ENCODE data around the gene SERPINF2.
"Not testable (repeated sequence)": the region's sequence is repeated elsewhere in the genome, so short reads cannot be mapped to it uniquely, and the experiment has no call there.

SERPINF2 gene

DNA sequence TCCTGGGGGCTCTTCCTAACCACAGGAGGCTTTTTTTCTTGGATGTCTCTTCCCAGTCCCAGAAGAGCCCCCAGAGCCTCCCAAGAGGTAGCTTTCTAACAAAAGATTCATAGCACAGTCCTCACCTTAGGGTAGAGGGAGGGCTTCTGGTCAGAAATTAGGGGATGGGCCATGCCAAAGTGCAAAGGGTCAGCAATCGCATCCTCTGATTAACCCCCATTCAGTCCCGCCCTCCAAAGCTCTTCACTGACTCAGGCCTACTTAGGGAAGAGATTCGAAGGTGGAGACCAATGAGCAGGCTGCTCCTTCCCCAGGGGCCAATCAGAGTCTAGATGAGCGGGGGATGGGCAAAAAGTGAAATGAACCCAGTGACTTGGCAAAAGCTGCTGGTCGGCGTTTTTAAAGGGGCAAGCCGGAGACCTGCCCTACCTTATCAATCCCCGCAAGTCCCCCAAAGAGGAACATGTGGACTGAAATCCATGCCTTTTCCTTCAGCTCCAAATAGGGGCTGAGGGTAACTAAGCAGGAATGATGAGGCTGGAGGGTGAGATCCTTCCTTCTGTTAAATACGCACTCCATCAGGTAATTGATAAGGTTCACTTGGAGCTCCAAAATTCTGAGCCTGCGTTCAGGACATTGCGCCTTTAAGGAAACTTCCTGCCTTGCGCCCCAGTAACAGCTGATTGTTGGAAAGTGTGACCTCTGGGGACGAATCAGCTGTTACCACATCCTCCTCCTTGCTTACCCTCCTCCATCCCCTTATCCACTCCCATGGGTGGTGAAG is 25.6 kb upstream of the SERPINF2 start:
- peak; percentile 83 to 92 for DNase-seq

DNA sequence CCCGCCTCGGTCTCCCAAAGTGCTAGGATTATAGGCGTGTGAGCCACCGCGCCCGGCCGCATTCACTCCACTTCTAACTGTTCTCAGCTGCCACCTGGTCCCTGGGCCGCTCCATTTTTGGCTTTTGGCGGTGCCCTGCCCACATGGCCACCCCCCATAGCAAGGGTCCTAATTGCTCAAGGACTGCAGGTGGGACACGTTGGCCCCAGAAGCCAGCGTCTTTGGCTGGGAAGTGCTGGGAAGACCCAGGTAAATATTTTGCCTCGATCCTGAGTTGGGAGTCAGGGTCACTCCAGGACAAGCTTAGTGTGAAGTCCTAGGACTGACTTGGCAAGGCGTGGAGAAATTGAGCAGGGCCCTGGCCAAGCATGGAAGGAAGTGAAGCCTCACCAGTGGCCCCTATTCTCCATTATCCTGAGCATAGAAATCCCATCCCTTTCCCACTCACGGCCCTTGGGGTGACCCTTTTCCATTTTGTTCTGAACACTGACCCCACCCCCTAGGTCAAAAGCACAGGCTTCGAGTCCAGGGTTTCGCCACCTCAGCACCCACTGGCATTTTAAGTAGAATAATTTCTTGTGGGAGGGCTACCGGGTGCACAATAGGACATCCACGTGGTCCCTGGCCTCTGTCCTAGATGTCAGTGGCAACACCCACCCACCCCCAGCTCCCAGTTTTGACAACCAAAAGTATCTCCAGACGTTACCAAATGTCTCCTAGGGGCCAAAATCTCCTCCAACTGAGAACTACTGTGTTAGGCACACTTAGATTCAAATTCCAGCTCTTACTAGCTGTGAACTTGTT is 24.1 kb upstream of the SERPINF2 start:
- no peak for DNase-seq

DNA sequence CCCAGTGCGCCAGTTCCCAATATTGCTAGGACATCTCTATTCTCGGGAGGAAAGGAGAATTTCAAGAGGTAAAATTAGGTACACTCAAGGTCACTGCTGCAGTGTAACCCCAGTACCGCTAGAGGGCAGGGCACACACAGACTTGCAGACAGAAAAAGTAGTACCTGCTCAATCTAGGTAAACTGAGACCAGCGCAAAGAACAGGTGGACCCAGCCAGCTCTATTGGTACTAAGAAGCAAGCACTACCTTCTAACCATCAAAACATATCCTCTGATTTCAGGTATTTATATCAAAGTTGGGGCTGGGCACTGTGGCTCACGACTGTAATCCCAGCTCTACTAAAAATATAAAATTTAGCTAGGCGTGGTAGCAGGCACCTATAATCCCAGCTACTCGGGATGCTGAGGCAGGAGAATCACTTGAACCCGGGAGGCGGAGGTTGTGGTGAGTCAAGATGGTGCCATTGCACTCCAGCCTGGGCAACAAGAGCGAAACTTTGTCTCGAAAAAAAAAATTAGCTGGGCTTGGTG is 21.8 kb upstream of the SERPINF2 start:
- peak; percentile 6 to 45 for DNase-seq

DNA sequence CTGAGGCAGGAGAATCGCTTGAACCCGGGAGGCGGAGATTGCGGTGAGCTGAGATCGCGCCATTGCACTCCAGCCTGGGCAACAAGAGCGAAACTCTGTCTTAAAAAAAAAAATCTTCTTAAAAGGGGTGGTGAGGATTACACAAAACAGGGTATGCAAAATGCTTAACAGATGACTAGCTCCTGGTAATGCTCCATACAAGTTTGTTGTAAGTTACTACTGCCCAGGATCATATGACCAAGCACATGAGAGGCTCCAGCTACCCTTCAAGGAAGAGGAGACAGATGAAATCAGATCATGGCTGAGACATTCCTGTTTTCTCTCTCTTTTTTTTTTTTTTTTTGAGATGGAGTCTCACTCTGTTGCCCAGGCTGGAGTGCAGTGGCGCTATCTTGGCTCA is 20.6 kb upstream of the SERPINF2 start:
- DNase-seq: not testable (repeated sequence)

DNA sequence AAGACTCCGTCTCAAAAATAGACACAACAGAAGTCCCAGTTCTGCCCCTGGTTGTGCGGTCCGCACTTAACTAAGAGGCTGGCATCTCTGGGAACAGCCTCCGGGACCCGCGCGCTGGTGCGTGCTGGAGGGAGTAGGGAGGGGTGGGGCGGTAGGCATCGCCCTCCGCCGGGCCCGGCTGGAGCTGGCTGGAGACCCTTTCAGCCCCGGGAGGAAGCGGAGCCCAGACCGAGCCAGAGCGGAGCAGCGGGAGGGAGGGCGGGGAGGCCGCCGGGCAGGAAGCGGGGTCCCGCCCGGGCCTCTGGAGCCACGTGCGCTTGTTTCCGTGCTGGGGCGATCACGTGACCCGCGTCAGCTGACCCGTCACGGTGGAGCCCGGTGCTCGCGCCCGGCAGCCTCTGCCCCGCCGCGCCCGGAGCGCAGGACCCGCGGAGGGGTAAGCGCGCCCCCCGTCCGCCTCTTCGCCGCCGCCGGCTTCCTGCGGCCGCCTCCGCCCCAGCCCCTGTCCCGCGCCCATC is 18.3 kb upstream of the SERPINF2 start, which contains the start of gene WDR81:
TSS of gene WDR81 (plus strand) at position 354 of the 518 bp plus-strand sequence. CDS start 256 bp downstream, outside the sequence.
- DNase-seq: peak; percentile 66 to 68

DNA sequence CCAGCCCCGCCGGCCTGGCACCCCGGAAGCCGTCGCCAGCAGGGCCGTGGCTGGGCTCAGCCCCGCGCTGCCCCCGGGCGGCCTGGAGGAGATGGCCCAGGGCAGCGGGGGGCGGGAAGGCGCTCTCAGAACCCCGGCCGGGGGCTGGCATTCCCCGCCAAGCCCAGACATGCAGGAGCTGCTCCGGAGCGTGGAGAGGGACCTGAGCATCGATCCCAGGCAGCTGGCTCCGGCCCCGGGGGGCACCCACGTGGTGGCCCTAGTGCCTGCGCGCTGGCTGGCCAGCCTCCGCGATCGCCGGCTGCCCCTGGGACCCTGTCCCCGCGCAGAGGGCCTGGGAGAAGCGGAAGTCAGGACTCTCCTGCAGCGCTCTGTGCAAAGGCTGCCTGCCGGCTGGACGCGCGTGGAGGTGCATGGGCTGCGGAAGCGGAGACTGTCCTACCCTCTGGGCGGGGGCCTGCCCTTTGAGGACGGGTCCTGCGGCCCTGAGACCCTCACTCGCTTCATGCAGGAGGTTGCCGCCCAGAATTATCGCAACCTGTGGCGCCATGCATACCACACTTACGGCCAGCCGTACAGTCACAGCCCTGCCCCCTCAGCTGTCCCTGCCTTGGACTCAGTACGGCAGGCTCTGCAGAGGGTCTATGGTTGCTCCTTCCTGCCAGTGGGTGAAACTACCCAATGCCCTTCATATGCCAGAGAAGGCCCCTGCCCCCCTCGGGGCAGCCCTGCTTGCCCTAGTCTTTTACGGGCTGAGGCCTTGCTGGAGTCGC is 17.6 kb upstream of the SERPINF2 start:
- DNase-seq: peak in 1 of 2 experiments; percentile 38

DNA sequence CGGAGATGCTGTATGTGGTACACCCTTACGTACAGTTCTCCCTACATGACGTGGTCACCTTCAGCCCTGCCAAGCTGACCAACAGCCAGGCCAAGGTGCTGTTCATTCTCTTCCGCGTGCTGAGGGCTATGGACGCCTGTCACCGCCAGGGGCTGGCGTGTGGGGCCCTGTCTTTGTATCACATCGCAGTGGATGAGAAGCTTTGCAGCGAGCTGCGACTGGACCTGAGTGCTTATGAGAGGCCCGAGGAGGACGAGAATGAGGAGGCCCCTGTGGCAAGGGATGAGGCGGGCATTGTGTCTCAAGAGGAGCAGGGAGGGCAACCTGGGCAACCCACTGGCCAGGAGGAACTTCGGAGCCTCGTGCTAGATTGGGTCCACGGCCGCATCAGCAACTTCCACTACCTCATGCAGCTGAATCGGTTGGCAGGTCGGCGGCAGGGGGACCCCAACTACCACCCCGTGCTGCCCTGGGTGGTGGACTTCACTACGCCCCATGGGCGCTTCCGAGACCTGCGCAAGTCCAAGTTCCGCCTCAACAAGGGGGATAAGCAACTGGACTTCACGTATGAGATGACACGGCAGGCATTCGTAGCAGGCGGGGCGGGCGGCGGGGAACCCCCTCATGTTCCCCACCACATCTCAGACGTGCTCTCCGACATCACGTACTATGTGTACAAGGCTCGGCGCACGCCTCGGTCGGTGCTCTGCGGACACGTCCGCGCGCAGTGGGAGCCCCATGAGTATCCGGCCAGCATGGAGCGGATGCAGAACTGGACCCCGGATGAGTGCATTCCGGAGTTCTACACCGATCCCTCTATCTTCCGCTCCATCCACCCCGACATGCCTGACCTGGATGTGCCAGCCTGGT is 16.8 kb upstream of the SERPINF2 start:
- no peak for DNase-seq

DNA sequence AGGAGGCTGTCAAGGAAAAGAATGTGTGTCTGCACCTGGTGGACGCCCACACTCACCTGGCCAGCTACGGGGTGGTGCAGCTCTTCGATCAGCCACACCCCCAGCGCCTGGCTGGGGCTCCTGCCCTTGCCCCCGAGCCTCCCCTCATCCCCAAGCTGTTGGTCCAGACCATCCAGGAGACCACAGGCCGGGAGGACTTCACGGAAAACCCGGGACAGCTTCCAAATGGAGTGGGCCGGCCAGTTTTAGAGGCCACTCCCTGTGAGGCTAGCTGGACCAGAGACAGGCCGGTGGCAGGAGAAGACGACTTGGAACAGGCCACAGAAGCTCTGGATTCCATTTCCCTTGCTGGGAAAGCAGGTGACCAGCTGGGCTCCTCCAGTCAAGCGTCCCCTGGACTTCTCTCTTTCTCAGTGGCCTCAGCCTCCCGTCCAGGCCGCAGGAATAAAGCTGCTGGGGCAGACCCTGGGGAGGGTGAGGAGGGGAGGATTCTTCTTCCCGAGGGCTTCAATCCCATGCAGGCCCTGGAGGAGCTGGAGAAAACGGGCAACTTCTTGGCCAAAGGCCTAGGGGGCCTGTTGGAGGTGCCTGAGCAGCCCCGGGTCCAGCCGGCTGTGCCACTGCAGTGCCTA is 15.9 kb upstream of the SERPINF2 start:
- DNase-seq: no peak

DNA sequence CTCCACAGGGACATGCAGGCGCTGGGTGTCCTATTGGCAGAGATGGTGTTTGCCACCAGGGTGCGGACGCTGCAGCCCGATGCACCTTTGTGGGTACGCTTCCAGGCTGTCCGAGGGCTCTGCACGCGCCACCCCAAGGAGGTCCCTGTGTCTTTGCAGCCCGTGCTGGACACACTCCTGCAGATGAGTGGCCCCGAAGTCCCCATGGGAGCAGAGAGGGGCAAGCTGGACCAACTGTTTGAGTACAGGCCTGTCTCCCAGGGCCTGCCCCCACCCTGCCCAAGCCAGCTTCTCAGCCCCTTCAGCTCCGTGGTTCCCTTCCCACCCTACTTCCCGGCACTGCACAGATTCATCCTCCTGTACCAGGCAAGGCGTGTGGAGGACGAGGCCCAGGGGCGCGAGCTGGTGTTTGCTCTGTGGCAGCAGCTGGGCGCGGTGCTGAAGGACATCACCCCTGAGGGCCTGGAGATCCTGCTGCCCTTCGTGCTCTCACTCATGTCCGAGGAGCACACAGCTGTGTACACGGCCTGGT is 15.3 kb upstream of the SERPINF2 start:
- DNase-seq: no peak

DNA sequence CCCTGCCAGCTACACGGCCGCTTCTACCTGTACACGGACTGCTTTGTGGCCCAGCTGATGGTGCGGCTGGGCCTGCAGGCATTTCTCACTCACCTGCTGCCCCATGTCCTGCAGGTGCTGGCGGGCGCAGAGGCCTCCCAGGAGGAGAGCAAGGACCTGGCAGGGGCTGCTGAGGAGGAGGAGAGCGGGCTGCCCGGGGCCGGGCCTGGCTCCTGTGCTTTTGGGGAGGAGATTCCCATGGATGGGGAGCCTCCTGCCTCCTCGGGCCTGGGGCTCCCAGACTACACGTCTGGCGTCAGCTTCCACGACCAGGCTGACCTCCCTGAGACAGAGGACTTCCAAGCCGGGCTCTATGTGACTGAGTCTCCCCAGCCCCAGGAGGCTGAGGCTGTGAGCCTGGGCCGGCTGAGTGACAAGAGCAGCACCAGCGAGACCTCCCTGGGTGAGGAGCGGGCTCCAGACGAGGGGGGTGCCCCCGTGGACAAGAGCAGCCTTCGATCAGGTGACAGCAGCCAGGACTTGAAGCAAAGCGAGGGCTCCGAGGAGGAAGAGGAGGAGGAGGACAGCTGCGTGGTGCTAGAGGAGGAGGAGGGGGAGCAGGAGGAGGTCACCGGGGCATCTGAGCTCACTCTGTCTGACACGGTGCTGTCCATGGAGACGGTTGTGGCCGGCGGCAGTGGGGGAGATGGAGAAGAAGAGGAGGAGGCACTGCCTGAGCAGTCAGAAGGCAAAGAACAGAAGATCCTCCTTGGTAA is 14.6 kb upstream of the SERPINF2 start:
- no peak for DNase-seq

DNA sequence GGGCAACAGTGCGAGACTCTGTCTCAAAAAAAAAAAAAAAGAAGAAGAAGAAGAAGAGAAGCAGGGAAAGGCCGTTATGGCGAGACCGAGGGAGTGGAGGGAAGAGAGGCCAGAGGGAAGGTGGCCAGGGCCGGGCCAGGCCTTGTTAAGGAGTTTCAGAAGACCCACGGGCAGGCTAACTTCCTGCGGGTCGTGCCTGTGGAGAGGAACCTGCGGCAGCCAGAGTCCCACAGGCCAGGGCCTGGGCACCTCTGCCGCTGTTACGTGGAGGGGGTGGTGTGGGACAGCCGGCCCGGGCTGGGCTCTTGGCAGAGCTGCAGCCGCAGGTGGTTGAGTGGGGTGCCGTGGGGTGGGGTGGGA is 12.7 kb upstream of the SERPINF2 start:
- no peak for DNase-seq

DNA sequence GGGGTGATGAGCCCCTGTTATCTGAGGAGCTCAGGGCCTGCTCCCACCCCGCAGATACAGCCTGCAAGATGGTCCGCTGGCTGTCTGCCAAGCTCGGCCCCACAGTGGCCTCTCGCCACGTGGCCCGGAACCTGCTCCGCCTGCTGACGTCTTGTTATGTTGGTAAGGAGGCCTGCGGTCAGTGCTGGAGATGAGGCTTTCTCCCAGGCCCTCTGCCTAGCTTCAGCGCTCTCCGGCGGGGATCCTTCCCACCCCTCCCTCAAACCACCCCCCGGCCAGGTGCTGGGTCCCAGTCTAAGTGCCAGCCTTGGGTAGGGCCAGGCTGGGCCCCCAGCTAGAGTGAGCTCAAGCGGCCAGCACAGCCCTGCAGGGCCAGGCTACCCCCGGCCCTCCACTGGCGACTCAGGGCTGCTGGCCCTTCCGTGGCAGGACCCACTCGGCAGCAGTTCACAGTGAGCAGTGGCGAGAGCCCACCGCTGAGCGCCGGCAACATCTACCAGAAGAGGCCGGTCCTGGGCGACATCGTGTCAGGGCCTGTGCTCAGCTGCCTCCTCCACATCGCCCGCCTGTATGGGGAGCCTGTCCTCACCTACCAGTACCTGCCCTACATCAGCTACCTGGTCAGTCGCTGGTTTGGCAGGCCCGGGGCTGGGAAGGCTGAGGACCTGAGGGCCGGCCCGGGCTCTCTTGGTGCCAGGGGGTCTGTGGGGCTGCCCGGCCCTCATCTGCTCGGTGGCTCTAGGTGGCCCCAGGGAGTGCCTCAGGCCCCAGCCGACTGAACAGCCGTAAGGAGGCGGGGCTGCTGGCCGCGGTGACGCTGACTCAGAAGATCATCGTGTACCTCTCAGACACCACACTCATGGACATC is 12.1 kb upstream of the SERPINF2 start:
- DNase-seq: no peak

DNA sequence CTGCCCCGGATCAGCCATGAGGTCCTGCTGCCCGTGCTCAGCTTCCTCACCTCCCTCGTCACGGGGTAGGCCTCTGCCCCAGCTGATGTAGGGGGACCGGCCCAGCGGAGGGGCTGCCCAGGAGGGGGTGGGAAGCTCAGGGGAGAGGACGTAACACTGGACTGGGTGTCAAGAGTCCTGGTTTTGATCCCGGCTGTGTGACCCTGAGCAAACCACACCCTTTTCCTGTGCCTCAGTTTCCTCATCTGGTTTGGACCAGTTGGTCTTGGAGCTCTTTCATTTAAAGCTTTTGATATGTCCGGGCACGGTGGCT is 11.5 kb upstream of the SERPINF2 start:
- no peak for DNase-seq

DNA sequence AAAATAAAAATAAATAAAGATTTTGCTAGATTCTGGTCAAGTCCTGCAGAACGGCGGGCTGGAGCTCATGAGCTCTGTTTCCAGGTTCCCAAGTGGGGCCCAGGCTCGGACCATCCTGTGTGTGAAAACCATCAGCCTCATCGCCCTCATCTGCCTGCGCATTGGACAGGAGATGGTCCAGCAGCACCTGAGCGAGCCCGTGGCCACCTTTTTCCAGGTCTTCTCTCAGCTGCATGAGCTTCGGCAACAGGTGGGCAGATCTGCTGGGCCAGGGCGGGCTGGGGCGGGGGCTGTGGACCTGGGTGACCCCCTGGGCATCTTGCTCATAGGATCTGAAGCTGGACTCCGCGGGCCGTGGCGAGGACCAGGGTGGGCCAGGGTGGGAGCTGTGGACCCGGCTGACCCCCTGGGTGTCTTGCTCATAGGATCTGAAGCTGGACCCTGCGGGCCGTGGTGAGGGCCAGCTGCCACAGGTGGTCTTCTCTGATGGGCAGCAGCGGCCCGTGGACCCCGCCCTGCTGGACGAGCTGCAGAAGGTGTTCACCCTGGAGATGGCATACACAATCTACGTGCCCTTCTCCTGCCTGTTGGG is 10.3 kb upstream of the SERPINF2 start:
- DNase-seq: no peak

DNA sequence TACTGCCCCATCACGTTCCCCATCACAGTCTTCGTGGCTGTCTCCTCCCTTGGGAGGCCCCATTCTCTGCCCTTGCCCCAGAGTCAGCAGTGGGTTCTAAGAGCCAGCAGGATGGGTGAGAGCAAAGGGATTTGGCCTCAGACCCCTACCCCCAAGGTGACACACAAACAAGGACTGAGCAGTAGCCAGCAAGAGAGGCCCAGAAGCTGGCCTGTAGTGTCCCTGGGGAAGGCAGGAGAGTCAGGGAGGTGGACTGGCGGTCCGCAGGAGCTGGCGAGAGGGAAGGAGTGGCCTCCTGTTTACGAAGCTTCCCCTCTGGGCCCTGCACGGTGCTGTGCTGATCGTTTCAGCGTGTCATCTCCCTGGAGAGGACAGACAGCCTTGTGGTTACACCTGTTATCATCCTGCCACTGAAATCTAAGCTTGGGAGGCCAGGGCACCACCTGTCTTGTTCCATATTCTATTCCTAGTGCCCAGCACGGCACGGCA is 9.8 kb upstream of the SERPINF2 start:
- DNase-seq: no peak

DNA sequence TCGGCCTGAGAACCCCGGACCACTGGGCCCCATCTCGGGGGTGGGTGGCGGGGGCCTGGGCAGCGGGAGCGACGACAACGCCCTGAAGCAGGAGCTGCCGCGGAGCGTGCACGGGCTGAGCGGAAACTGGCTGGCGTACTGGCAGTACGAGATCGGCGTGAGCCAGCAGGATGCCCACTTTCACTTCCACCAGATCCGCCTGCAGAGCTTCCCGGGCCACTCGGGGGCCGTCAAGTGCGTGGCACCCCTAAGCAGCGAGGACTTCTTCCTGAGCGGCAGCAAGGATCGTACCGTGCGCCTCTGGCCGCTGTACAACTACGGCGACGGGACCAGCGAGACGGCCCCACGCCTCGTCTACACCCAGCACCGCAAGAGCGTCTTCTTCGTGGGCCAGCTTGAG is 8.9 kb upstream of the SERPINF2 start:
- no peak for DNase-seq

DNA sequence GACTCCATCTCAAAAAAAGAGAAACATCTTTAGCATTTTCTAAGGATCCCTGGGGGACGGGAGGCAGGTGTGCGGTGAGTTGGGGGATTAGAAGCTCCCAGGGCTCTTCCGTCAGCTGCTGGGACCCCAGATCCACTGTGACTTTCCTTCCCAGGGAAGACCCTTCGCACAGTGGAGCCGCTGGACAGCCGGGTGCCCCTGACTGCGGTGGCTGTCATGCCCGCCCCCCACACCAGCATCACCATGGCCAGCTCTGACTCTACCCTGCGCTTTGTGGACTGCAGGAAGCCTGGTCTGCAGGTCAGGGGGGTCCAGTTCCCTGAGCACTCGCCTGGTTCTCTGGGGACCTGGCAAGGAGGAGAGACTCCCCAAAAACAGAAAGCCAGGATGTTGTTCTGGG is 7.3 kb upstream of the SERPINF2 start:
- no peak for DNase-seq

DNA sequence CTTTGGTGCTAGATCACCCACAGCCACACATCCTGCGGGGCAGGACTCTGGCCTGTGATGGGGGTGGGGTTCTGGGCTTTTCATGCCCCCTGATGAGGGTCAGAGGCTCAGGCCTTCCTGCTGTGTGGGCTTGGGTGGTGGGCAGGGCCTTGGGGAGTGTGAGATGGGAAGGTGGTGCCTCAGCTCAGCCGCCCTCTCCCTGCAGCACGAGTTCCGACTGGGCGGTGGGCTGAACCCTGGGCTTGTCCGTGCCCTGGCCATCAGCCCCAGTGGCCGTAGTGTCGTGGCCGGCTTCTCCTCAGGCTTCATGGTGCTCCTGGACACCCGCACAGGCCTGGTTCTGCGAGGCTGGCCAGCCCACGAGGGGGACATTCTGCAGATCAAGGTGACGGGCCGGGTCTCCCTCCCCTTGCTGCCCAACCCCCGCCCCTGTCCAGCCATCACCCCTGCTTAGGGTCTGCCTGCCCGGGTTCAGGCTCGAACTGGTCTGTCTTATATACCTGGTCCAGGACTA is 6.8 kb upstream of the SERPINF2 start:
- DNase-seq: no peak

All from NCI-H2081 (cell line).